B cell (primary cell): ENCODE data around the gene FTMT.

ENCODE experiments used
- CTCF ChIP-seq: fragments of 200-600 bp; IDR thresholded peaks from one replicate; pipeline ENCODE4 v1.8.0; 2022; ENCODE audit warnings: antibody characterized with exemption, mild to moderate bottlenecking
- EZH2 ChIP-seq: IDR thresholded peaks from 2 replicates; pipeline ENCODE4 v1.6.1; 2012; ENCODE audit warnings: borderline replicate concordance, low read depth, mild to moderate bottlenecking, moderate library complexity, low read length; ENCODE audit not compliant: insufficient read depth, poor library complexity, severe bottlenecking

GRCh38 chr5:121870489-121870888 is 18.8 kb downstream of the FTMT start:
- TF ChIP-seq EZH2 (no peak), CTCF (no peak)
